Epithelial cell of esophagus (primary cell): ENCODE measurements around the gene CRY1.
"Not testable (repeated sequence)": the region's sequence is repeated elsewhere in the genome, so short reads cannot be mapped to it uniquely, and the experiment has no call there.

ENCODE experiments used
- DNase-seq: peaks from one replicate; pipeline ENCODE4 v3.0.0; 2010; ENCODE audit warnings: low read depth
- H3K4me3 ChIP-seq: 2 replicates; pipeline ENCODE4 v1.5.1; 2011; ENCODE audit warnings: mild to moderate bottlenecking, low read length, control low read depth
- TF ChIP-seq, protein P1 (sequence below): IDR thresholded peaks from 2 replicates; pipeline ENCODE4 v1.5.1; 2011; ENCODE audit warnings: low read depth, mild to moderate bottlenecking, low read length, control low read depth, inconsistent platforms; ENCODE audit not compliant: insufficient read depth; ENCODE audit errors: missing control alignments

The CRY1 gene

DNA sequence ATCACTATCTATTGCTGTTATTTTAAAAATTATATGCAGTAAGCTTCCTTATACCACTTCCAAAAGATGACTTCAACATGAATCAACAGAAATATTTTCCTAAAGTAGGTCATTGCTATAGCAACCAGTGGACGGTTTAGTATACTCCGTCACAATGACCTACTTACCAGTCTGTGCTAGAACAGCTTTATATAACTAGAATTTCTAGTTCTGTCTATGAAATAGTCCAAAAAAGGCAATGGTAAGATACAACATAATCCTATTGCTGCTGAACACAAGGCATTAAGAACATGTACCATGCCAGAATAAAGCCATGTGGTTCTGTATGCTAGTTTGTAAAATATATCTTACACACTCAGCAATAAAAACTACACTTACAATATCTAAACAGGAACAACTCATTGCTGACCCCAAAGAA lies 65.7 kb downstream of the CRY1 start:
- TF ChIP-seq, protein P1, sequence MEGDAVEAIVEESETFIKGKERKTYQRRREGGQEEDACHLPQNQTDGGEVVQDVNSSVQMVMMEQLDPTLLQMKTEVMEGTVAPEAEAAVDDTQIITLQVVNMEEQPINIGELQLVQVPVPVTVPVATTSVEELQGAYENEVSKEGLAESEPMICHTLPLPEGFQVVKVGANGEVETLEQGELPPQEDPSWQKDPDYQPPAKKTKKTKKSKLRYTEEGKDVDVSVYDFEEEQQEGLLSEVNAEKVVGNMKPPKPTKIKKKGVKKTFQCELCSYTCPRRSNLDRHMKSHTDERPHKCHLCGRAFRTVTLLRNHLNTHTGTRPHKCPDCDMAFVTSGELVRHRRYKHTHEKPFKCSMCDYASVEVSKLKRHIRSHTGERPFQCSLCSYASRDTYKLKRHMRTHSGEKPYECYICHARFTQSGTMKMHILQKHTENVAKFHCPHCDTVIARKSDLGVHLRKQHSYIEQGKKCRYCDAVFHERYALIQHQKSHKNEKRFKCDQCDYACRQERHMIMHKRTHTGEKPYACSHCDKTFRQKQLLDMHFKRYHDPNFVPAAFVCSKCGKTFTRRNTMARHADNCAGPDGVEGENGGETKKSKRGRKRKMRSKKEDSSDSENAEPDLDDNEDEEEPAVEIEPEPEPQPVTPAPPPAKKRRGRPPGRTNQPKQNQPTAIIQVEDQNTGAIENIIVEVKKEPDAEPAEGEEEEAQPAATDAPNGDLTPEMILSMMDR, result no peak
- H3K4me3 ChIP-seq, result no peak overlapping the region
- peak; percentile 94 for DNase-seq

DNA sequence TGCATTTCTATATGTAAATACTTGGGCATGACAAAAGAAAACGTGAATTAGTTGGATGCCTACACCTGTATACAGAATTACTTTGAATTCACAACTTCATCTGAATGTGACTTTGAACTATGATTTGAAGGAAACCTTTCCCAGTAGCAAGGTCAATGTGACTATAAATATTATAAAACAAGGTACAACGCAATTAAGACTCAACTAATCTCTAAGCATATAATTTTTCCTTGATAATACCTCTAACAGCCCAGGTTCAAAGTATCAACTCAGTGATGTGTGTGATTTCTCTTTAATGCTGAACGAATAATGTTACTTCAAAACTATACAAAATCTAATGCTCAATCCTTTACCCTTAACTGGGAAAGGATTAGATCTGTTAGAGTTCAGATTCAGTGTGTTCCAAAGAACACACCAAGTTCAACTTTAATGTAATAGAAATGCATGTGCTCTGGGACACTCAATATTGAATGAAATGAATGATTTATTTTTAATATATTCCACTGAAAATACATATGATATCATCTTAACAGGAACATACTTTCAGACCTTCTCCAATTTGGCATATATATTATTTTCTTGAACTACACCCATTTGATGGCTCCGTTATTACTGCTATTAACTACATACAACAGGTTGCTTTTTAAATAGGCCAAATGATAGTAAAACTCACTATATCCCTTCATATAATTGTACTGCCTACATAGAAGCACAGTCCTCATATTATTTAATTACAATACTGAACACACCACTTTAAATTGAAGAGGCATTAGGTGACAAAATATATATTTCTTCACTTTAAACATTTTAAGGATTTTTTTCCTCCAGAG lies 66.3 kb downstream of the CRY1 start:
- no peak overlapping the region for H3K4me3 ChIP-seq
- TF ChIP-seq, protein P1, result no peak
- DNase-seq, result no peak

DNA sequence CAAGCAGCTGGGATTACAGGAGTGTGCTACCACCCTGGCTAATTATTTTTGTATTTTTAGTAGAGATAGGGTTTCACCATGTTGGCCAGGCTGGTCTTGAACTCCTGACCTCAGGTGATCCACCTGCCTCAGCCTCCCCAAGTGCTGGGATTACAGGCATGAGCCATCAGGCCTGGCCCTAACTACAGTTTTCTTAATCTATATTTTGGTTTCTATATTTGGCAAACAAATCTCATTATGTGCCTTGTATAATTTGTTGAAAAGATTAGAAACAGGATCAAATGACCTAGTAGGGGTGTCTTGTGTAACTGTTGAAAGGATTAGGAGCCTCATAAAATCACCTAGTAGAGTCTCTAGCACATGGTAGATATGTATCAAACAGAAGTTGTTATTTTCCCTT lies 67.0 kb downstream of the CRY1 start:
- DNase-seq, H3K4me3 ChIP-seq: not testable (repeated sequence)

DNA sequence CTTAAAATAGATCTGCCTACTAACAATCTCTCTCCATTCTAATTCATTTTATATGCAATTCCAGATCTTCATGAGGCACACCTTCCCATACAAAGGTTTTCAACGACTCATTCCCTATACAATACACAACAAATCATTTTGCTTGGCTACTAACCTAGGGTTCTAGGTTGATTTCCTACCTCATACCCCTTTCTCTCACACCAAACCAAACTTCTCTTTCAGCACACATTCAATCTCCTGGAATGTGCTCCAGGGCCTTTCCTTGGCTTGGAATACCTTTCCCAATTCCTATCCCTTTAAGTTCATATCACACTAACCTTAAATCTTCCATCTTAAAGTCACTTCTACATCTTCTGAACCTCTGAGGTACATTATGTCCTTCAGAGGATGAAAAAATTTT lies 67.7 kb downstream of the CRY1 start:
- TF ChIP-seq, protein P1, result no peak
- DNase-seq, result peak; percentile 74
- no peak overlapping the region for H3K4me3 ChIP-seq

DNA sequence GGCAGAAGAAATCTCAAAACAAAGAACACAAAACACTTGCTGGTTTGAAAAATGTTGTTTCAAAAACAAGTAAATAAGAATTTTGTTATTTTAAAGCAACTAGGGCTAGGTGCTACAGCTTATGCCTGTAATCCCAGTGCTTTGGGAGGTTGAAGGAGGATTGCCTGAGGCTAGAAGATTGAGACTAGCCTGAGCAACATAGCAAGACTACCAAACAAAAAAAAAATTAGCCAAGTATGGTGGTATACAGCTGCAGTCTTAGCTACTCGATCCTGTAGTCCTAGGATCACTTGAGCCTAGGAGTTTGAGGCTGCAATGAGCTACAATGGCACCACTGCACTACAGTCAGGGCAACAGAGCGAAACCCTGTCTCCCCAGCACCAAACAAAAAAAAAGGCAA lies 73.8 kb downstream of the CRY1 start:
- TF ChIP-seq, protein P1, result no peak
- DNase-seq, result no peak
- no peak overlapping the region for H3K4me3 ChIP-seq

DNA sequence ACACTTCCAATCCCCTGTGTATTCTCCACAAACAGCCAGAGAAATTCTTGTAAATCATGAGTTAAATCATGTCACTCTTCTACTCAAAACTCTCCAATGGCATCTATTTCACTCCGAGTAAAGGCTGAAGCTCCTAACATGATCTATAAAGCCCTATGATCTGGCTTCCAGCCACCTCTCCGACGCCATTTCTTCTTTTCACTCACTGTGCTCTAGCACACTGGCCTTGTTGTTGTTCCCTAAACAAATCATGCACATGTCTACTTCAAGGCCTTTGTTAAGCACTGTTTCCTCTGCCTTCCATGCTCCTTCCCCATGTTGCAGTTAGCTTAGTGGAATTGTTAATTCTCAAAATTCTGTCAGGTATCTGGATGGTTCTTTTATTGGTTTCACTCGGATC lies 76.3 kb downstream of the CRY1 start:
- H3K4me3 ChIP-seq, result no peak overlapping the region
- DNase-seq, result no peak
- TF ChIP-seq, protein P1, result no peak

DNA sequence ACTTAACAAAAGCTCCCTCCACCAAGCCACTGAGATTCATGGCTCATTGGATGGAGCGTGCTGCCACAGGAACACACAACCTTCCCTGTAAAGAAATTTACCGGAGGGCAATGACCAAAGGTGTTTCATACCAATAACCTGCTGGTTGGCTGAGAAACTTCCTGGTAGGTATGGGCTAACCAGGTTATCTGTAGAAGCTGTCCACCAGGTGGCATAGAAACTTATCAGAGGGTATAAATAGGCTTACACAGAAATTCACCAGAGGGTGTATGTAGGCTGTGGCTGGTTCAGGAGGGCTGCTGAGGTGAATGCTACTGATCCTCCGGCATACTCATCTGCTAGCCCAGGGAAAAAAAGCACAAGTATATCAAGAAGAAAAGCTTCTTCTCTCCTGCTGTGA lies 79.3 kb downstream of the CRY1 start:
- peak; percentile 96 for DNase-seq
- H3K4me3 ChIP-seq, result no peak overlapping the region
- TF ChIP-seq, protein P1, result peak; percentile 55
